Skeletal muscle satellite cell (primary cell): ENCODE data around the gene ZBTB5. TPM values are rescaled to one million over a fixed set of nuclear protein-coding genes. Genes with fewer than 3 reads are reported as not detected.
A peak's percentile ranks its signal among the peaks of the same experiment; 100 is the strongest.
"Not testable (repeated sequence)": the region's sequence is repeated elsewhere in the genome, so short reads cannot be mapped to it uniquely, and the experiment has no call there.

Experiments used
- H3K27me3 ChIP-seq: 2 replicates; pipeline ENCODE4 v1.7.0; 2013; ENCODE audit warnings: low read length; ENCODE audit not compliant: control insufficient read depth, insufficient read depth
- H3K36me3 ChIP-seq: 2 replicates; pipeline ENCODE4 v1.7.0; 2013; ENCODE audit warnings: mild to moderate bottlenecking, control low read depth, low read length; ENCODE audit not compliant: insufficient read depth
- H3K4me1 ChIP-seq: 2 replicates; pipeline ENCODE4 v1.7.0; 2013; ENCODE audit warnings: low read length; ENCODE audit not compliant: control insufficient read depth, insufficient read depth
- H3K4me2 ChIP-seq: 2 replicates; pipeline ENCODE4 v1.7.0; 2013; ENCODE audit warnings: mild to moderate bottlenecking, low read length
- H3K4me3 ChIP-seq: 2 replicates; pipeline ENCODE4 v1.7.0; 2013; ENCODE audit warnings: low read length
- H3K9ac ChIP-seq: 2 replicates; pipeline ENCODE4 v1.7.0; 2013; ENCODE audit warnings: mild to moderate bottlenecking, low read depth, low read length, moderate library complexity
- H3K9me3 ChIP-seq: replicated peaks from 2 replicates; pipeline ENCODE4 v1.7.0; 2013; ENCODE audit warnings: mild to moderate bottlenecking, control low read depth, low read length
- total RNA-seq: library from RNA; depleted of rRNA; stranded (reverse); fragments of >200 nt; gene quantifications from 2 replicates; pipeline ENCODE4 v1.2.3, GENCODE V29; 2012; rRNA removed

The ZBTB5 gene, protein sequence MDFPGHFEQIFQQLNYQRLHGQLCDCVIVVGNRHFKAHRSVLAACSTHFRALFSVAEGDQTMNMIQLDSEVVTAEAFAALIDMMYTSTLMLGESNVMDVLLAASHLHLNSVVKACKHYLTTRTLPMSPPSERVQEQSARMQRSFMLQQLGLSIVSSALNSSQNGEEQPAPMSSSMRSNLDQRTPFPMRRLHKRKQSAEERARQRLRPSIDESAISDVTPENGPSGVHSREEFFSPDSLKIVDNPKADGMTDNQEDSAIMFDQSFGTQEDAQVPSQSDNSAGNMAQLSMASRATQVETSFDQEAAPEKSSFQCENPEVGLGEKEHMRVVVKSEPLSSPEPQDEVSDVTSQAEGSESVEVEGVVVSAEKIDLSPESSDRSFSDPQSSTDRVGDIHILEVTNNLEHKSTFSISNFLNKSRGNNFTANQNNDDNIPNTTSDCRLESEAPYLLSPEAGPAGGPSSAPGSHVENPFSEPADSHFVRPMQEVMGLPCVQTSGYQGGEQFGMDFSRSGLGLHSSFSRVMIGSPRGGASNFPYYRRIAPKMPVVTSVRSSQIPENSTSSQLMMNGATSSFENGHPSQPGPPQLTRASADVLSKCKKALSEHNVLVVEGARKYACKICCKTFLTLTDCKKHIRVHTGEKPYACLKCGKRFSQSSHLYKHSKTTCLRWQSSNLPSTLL
- total RNA-seq: 4.2 and 4.6 TPM in 2 replicates

- Histone ChIP-seq H3K4me3 (peak within 1 kb of the TSS; percentile 91), H3K36me3 (no peaks in the 10 kb centered on the region), H3K4me1 (peaks cover 14% of the 10 kb centered on the region), H3K27me3 (no peaks in the 10 kb centered on the region), H3K9me3 (no peaks in the 10 kb centered on the region), H3K9ac (peak within 1 kb of the TSS; percentile 96), H3K4me2 (peak within 1 kb of the TSS; percentile 97)
These were observed at the start of gene ZBTB5 for GRCh38 chr9:37465249-37466036. Gene ZBTB5, minus strand, starts transcription at chr9:37465450. Its CDS starts 22,899 bp downstream, at chr9:37442551.

DNA sequence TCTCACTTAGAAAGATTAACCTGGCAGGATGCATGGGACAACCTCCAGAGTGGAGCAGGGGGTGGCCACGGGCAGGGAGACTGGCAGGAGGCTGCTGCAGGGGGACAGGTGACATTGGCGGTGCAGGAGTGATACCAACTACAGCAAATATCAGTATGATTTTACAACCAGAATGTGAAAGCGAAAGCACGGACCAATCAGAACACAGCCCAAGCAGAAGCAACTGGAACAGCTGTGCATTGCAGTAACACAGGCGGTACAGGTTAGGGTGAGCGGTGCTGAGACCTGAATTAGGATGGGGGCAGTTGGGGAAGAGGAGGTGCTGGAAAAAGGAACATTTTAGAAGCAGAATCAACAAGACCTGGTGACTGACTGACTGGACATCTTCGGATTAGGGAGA lies 49.7 kb upstream of the ZBTB5 start:
- H3K4me2 ChIP-seq: no peak overlapping the region
- H3K4me1 ChIP-seq: no peaks in the 10 kb centered on the region
- H3K27me3 ChIP-seq: no peaks in the 10 kb centered on the region
- no peaks in the 10 kb centered on the region for H3K9me3 ChIP-seq
- H3K36me3 ChIP-seq: peaks cover 48% of the 10 kb centered on the region
- no peak overlapping the region for H3K9ac ChIP-seq
- no peak overlapping the region for H3K4me3 ChIP-seq

DNA sequence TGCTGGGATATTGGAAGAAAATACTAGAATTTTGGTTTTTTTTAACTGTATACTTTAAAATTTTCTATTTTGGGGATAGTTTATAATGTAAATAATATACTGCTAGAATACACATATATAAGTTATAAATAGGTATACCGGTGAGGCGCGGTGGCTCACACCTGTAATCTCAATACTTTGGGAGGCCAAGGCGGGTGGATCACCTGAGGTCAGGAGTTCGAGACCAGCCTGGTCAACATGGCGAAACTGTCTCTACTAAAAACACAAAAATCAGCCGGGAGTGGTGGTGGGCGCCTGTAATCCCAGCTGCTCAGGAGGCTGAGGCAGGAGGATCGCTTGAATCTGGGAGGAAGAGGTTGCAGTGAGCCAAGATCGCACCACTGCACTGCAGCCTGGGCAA lies 49.2 kb upstream of the ZBTB5 start:
- peaks cover 43% of the 10 kb centered on the region for H3K36me3 ChIP-seq
- not testable (repeated sequence) for H3K4me3 ChIP-seq, H3K4me1 ChIP-seq

DNA sequence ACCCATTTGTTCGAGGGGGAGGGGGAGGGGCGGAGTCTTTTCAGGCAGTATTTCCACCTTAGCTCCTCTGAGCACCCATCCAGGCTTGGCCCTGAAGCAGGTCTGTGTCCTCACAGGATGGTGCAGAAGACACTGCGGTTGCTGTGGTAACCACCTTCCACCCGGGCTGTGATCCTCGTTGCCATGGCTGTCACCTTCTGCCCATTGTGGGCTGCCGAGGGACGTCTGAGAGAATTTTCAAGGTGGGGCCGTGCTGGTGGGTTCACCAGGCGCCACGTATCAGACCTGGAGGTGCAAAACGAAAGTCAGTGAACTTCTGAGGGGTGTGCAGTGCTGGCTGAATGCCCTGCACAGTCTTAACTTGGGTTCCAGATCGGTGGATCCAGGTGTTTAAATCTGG lies 47.2 kb upstream of the ZBTB5 start:
- H3K4me1 ChIP-seq: no peaks in the 10 kb centered on the region
- peaks cover 40% of the 10 kb centered on the region for H3K36me3 ChIP-seq
- H3K4me2 ChIP-seq: no peak overlapping the region
- H3K9ac ChIP-seq: no peak overlapping the region
- H3K9me3 ChIP-seq: no peaks in the 10 kb centered on the region
- H3K4me3 ChIP-seq: no peak overlapping the region
- H3K27me3 ChIP-seq: no peaks in the 10 kb centered on the region

More for the DNA sequence above, 49.2 kb upstream of the ZBTB5 start:
- H3K9me3 ChIP-seq, H3K9ac ChIP-seq, H3K4me2 ChIP-seq, H3K27me3 ChIP-seq: not testable (repeated sequence)

GRCh38 chr9:37511016-37512010 lies 46.1 kb upstream of the ZBTB5 start:
- Histone ChIP-seq H3K9me3 (no peaks in the 10 kb centered on the region), H3K4me1 (no peaks in the 10 kb centered on the region), H3K36me3 (peaks cover 47% of the 10 kb centered on the region), H3K4me2 (no peak overlapping the region), H3K9ac (no peak overlapping the region), H3K27me3 (no peaks in the 10 kb centered on the region), H3K4me3 (no peak overlapping the region)

- H3K4me1 ChIP-seq, H3K4me2 ChIP-seq, H3K4me3 ChIP-seq, H3K9ac ChIP-seq, H3K9me3 ChIP-seq, H3K27me3 ChIP-seq: not testable (repeated sequence)
- H3K36me3 ChIP-seq: peaks cover 43% of the 10 kb centered on the region
These were observed 44.8 kb upstream of the ZBTB5 start for GRCh38 chr9:37510053-37510452.

DNA sequence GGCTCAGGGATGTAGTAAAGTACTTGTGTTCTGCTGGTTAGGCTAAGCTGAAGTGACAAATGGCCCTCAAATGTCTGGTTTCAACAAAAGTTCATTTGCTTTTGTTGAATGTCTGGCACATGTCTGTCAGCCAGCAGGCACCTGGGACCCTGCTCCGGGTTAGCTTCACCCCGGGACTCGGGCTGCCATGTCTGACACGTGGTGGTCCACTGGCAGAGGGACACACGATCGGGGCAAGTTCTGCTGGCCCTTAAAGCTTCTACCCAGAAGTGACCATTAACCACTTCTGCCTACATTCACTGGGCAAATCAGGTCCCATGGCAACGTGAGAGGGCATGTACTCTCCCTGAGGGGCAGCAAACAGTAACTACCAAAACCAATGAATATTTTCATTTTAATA lies 44.3 kb upstream of the ZBTB5 start:
- no peaks in the 10 kb centered on the region for H3K9me3 ChIP-seq

GRCh38 chr9:37508834-37509206 lies 43.6 kb upstream of the ZBTB5 start:
- Histone ChIP-seq H3K4me3 (no peak overlapping the region), H3K36me3 (peaks cover 47% of the 10 kb centered on the region), H3K9me3 (no peaks in the 10 kb centered on the region), H3K27me3 (no peaks in the 10 kb centered on the region), H3K4me2 (no peak overlapping the region), H3K9ac (no peak overlapping the region), H3K4me1 (no peaks in the 10 kb centered on the region)

More for the DNA sequence above, 44.3 kb upstream of the ZBTB5 start:
- Histone ChIP-seq H3K27me3 (no peaks in the 10 kb centered on the region), H3K9ac (no peak overlapping the region), H3K4me2 (no peak overlapping the region), H3K36me3 (peaks cover 45% of the 10 kb centered on the region), H3K4me1 (no peaks in the 10 kb centered on the region), H3K4me3 (no peak overlapping the region)

DNA sequence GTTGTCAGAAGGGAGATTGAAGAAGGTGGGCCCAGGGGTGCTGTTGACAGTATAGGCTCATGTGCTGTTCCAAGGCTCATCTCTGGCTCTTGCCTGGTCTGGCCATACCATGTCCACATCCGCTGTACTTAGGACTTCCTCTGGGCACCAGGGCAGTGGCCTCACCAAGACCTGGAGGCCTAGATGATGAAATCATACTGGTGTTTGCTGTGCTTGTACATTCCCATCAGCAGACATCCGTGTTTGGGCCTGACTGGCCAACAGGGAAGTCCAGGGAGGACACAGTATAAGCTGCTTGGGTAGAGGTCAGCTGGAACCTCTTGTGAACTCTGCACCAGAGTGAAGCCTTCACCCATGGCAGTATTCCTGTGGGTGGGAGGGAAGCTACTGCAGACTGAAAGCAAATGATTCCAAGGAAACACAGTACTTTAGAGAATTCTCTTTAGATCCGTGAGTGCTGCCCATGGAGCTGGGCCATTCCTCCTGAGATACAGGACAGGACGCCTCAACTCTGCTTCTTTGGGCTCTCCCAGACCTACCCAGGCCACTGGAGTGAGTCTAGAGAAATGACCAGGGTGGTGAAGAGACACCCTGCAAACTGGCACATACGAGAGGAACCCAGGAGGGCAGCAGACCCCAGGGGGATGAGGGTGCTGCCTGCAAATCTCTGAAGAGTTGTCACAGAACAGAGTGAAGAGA lies 43.0 kb upstream of the ZBTB5 start:
- H3K4me1 ChIP-seq: no peaks in the 10 kb centered on the region
- no peaks in the 10 kb centered on the region for H3K9me3 ChIP-seq
- no peak overlapping the region for H3K9ac ChIP-seq
- H3K36me3 ChIP-seq: peaks cover 51% of the 10 kb centered on the region
- no peak overlapping the region for H3K4me3 ChIP-seq
- no peak overlapping the region for H3K4me2 ChIP-seq
- H3K27me3 ChIP-seq: no peaks in the 10 kb centered on the region

- peaks cover 56% of the 10 kb centered on the region for H3K36me3 ChIP-seq
- H3K9ac ChIP-seq: no peak overlapping the region
- H3K4me2 ChIP-seq: no peak overlapping the region
- H3K27me3 ChIP-seq: no peaks in the 10 kb centered on the region
- H3K9me3 ChIP-seq: no peaks in the 10 kb centered on the region
- H3K4me3 ChIP-seq: no peak overlapping the region
- no peaks in the 10 kb centered on the region for H3K4me1 ChIP-seq
These were observed 42.4 kb upstream of the ZBTB5 start for GRCh38 chr9:37507566-37508134.
